Measurements from ENCODE around the gene EVX2. TPM values are rescaled to one million over a fixed set of nuclear protein-coding genes. Genes with fewer than 3 reads are reported as not detected.

The EVX2 gene
- polyA plus RNA-seq, 4 donors, result 0.04 TPM; not detected in 3

- no peak for DNase-seq (ENCODE audit: low read depth in 4 of 4, low spot score in 3 of 4)
Observed at GRCh38 chr2:176109946-176110345, 26.2 kb upstream of the EVX2 start.

- DNase-seq (ENCODE audit: low read depth in 4 of 4, low spot score in 3 of 4), result no peak
Observed at GRCh38 chr2:176109192-176109901, 25.6 kb upstream of the EVX2 start.

GRCh38 chr2:176107731-176108181 is 24.0 kb upstream of the EVX2 start:
- DNase-seq (ENCODE audit: low read depth in 4 of 4, low spot score in 3 of 4), result no peak

- DNase-seq (ENCODE audit: low read depth in 4 of 4, low spot score in 3 of 4), result no peak
Observed at GRCh38 chr2:176106581-176107539, 23.1 kb upstream of the EVX2 start, which contains the start of gene HOXD11. TSS of gene HOXD11 (plus strand) at chr2:176107280. CDS start at chr2:176107356, 76 bp downstream.

- no peak for DNase-seq (ENCODE audit: low read depth in 4 of 4, low spot score in 3 of 4)
Observed at GRCh38 chr2:176105730-176106580, 22.2 kb upstream of the EVX2 start.

- no peak for DNase-seq (ENCODE audit: low read depth in 4 of 4, low spot score in 3 of 4)
Observed at GRCh38 chr2:176105078-176105729, 21.4 kb upstream of the EVX2 start.

GRCh38 chr2:176104316-176105077 is 20.7 kb upstream of the EVX2 start:
- no peak for DNase-seq (ENCODE audit: low read depth in 4 of 4, low spot score in 3 of 4)

- DNase-seq (ENCODE audit: low read depth in 4 of 4, low spot score in 3 of 4), result no peak
Observed at GRCh38 chr2:176103742-176104315, 20.1 kb upstream of the EVX2 start.

GRCh38 chr2:176103194-176103593 is 19.4 kb upstream of the EVX2 start:
- no peak for DNase-seq (ENCODE audit: low read depth in 4 of 4, low spot score in 3 of 4)

- no peak for DNase-seq (ENCODE audit: low read depth in 4 of 4, low spot score in 3 of 4)
Observed at GRCh38 chr2:176102309-176102866, 18.6 kb upstream of the EVX2 start.

GRCh38 chr2:176101842-176102241 is 18.1 kb upstream of the EVX2 start:
- DNase-seq (ENCODE audit: low read depth in 4 of 4, low spot score in 3 of 4), result no peak

GRCh38 chr2:176101216-176101830 is 17.6 kb upstream of the EVX2 start:
- no peak for DNase-seq (ENCODE audit: low read depth in 4 of 4, low spot score in 3 of 4)

GRCh38 chr2:176100547-176101140 is 16.9 kb upstream of the EVX2 start:
- DNase-seq (ENCODE audit: low read depth in 4 of 4, low spot score in 3 of 4), result no peak

- no peak for DNase-seq (ENCODE audit: low read depth in 4 of 4, low spot score in 3 of 4)
Observed at GRCh38 chr2:176099728-176100546, 16.2 kb upstream of the EVX2 start, which contains the start of gene HOXD12. TSS of gene HOXD12 (plus strand) at chr2:176099795. CDS start at chr2:176099802, 7 bp downstream.

GRCh38 chr2:176099159-176099727 is 15.5 kb upstream of the EVX2 start:
- no peak for DNase-seq (ENCODE audit: low read depth in 4 of 4, low spot score in 3 of 4)

- no peak for DNase-seq (ENCODE audit: low read depth in 4 of 4, low spot score in 3 of 4)
Observed at GRCh38 chr2:176098366-176099158, 14.8 kb upstream of the EVX2 start.
